Measurements from ENCODE around the gene SNX30. TPM values are rescaled to one million over a fixed set of nuclear protein-coding genes. Genes with fewer than 3 reads are reported as not detected.

The SNX30 gene
- total RNA-seq: 4.9 and 15.8 TPM in 2 replicates

GRCh38 chr9:112750016-112750763, at the start of gene SNX30:
TSS of gene SNX30 (plus strand) at chr9:112750760. CDS start at chr9:112751002, 242 bp downstream.

GRCh38 chr9:112717661-112718331, 32.8 kb upstream of the SNX30 start, which contains the start of gene INIP:
TSS of gene INIP (minus strand) at chr9:112718117. CDS start at chr9:112716485, 1,632 bp downstream.

GRCh38 chr9:112890106-112891081, 139.8 kb downstream of the SNX30 start, which contains the start of gene SLC46A2:
TSS of gene SLC46A2 (minus strand) at chr9:112890876. CDS start at chr9:112890681, 195 bp downstream.

Other genes with a start within 250 kb of the SNX30 start
- gene INIP, start 32.6 kb upstream of the SNX30 start, total RNA-seq: 7.6 and 9.3 TPM in 2 replicates
- gene SLC46A2, start 140.1 kb downstream of the SNX30 start, total RNA-seq: not detected in 2 replicates

All from mesangial cell (primary cell).